Brain pericyte (primary cell): ENCODE results near the gene MANSC4.

ENCODE experiments used
- DNase-seq: peaks from one replicate; pipeline ENCODE4 v3.0.0-alpha.2; 2012; ENCODE audit warnings: low read depth, low spot score

MANSC4 gene

GRCh38 chr12:27779920-27780611 is at the start of gene MANSC4, which contains the start of gene KLHL42:
TSS of gene MANSC4 (minus strand) at chr12:27780236. CDS start at chr12:27771276, 8,960 bp downstream.
TSS of gene KLHL42 (plus strand) at chr12:27780233. CDS start at chr12:27780331, 98 bp downstream.
- DNase-seq, result no peak

GRCh38 chr12:27828196-27828595 is 48.2 kb upstream of the MANSC4 start:
- no peak for DNase-seq

GRCh38 chr12:27826076-27826475 is 46.0 kb upstream of the MANSC4 start:
- no peak for DNase-seq

GRCh38 chr12:27824126-27824842 is 44.2 kb upstream of the MANSC4 start:
- DNase-seq, result no peak

- DNase-seq, result no peak
Observed at GRCh38 chr12:27823038-27823437, 43.0 kb upstream of the MANSC4 start.

GRCh38 chr12:27822076-27822712 is 42.2 kb upstream of the MANSC4 start:
- DNase-seq, result no peak

GRCh38 chr12:27821259-27821973 is 41.4 kb upstream of the MANSC4 start:
- peak; percentile 8 for DNase-seq

- DNase-seq, result no peak
Observed at GRCh38 chr12:27820564-27820963, 40.5 kb upstream of the MANSC4 start.

- no peak for DNase-seq
Observed at GRCh38 chr12:27818401-27818918, 38.4 kb upstream of the MANSC4 start.

GRCh38 chr12:27817766-27818165 is 37.7 kb upstream of the MANSC4 start:
- no peak for DNase-seq

GRCh38 chr12:27814851-27815591 is 35.0 kb upstream of the MANSC4 start:
- no peak for DNase-seq

GRCh38 chr12:27814411-27814810 is 34.4 kb upstream of the MANSC4 start:
- DNase-seq, result no peak

GRCh38 chr12:27812502-27812901 is 32.5 kb upstream of the MANSC4 start:
- DNase-seq, result no peak

GRCh38 chr12:27810756-27811155 is 30.7 kb upstream of the MANSC4 start:
- DNase-seq, result no peak

GRCh38 chr12:27808841-27809240 is 28.8 kb upstream of the MANSC4 start:
- no peak for DNase-seq

- no peak for DNase-seq
Observed at GRCh38 chr12:27807063-27807703, 27.1 kb upstream of the MANSC4 start.

- no peak for DNase-seq
Observed at GRCh38 chr12:27806259-27806658, 26.2 kb upstream of the MANSC4 start.

GRCh38 chr12:27805238-27805637 is 25.2 kb upstream of the MANSC4 start:
- DNase-seq, result no peak

GRCh38 chr12:27802936-27803335 is 22.9 kb upstream of the MANSC4 start:
- no peak for DNase-seq

GRCh38 chr12:27802511-27802910 is 22.5 kb upstream of the MANSC4 start:
- DNase-seq, result no peak

- DNase-seq, result no peak
Observed at GRCh38 chr12:27801630-27802029, 21.6 kb upstream of the MANSC4 start.
